ENCODE results near the gene KRTAP23-1. TPM values are rescaled to one million over a fixed set of nuclear protein-coding genes. Genes with fewer than 3 reads are reported as not detected.

KRTAP23-1 gene
- total and polyA plus RNA-seq, 2 donors from 2014 or later = not detected

DNA sequence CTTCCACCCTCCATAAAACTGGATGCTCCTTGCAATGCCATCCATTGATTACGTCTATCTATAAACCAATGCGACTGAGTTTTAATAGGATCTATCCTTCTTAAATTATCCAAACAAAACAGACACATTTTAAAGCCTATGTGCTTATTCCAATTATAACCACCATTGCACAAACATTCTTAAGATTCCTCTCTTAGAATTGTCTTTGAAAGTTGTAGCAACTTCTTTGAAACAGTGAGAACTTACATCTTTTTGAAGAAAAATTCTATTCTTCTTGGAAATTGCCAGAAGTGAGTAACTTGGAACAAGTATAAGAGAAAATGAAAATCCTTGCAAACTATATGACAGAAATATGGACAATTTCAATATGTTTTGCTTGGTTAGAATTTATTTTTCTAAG is 28.2 kb downstream of the KRTAP23-1 start, which contains the start of gene KRTAP26-1:
KRTAP26-1 (minus strand) TSS at position 101 of the 400 bp plus-strand sequence. CDS start 280 bp downstream, outside the sequence.
- TF ChIP-seq, protein P1, sequence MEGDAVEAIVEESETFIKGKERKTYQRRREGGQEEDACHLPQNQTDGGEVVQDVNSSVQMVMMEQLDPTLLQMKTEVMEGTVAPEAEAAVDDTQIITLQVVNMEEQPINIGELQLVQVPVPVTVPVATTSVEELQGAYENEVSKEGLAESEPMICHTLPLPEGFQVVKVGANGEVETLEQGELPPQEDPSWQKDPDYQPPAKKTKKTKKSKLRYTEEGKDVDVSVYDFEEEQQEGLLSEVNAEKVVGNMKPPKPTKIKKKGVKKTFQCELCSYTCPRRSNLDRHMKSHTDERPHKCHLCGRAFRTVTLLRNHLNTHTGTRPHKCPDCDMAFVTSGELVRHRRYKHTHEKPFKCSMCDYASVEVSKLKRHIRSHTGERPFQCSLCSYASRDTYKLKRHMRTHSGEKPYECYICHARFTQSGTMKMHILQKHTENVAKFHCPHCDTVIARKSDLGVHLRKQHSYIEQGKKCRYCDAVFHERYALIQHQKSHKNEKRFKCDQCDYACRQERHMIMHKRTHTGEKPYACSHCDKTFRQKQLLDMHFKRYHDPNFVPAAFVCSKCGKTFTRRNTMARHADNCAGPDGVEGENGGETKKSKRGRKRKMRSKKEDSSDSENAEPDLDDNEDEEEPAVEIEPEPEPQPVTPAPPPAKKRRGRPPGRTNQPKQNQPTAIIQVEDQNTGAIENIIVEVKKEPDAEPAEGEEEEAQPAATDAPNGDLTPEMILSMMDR (IDR thresholded peaks at IDR 0.05; ENCODE audit: borderline replicate concordance, extremely low read depth, insufficient read depth) = no peak

DNA sequence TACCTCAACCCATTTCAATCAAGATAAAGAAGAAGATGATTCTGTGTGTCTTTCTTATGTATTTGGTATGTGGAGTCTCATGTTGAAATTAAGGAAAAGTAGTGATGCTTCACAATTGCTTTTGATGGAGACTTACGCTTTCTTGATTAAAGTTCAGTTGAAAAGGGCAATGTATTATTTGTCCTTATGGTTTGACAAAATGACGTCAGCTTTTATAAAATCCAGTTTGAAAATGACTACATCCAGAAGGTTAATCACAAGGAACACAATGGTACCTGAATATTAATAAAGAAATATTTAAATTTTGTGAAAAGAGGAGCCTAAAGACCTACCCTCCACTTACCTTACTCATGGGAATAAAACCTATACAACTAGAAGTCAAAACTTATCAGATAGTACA is 32.7 kb downstream of the KRTAP23-1 start:
- H3K4me3 ChIP-seq (ENCODE audit: low read length in 3 of 3) = no peak overlapping the region
- no peaks in the 10 kb centered on the region for H3K27me3 ChIP-seq (ENCODE audit: control insufficient read depth, insufficient read depth, low read length)
- no peak overlapping the region for H3K9ac ChIP-seq (ENCODE audit: low read length in 3 of 3)
- H3K4me1 ChIP-seq (ENCODE audit: control insufficient read depth in 2 of 3, insufficient read depth in 2 of 3, low read depth in 1 of 3, low read length in 3 of 3) = no peaks in the 10 kb centered on the region
- FAIRE-seq = no peak
- TF ChIP-seq, protein P1 (IDR thresholded peaks at IDR 0.05; ENCODE audit: borderline replicate concordance, extremely low read depth, insufficient read depth) = no peak
- no peaks in the 10 kb centered on the region for H3K9me3 ChIP-seq (ENCODE audit: control insufficient read depth in 2 of 3, insufficient read depth in 1 of 3, low read length in 3 of 3)
- intact Hi-C loops (cut with DNase I) = no loop called here
- no peaks in the 10 kb centered on the region for H3K36me3 ChIP-seq (ENCODE audit: control insufficient read depth in 2 of 3, insufficient read depth in 3 of 3, low read length in 3 of 3)
- no peak overlapping the region for H3K27ac ChIP-seq (ENCODE audit: low read depth in 2 of 2, low read length in 2 of 2)
- DNase-seq = no peak

More for the DNA sequence above, 28.2 kb downstream of the KRTAP23-1 start, which contains the start of gene KRTAP26-1:
- FAIRE-seq (no peak), DNase-seq (no peak)
- intact Hi-C loops (cut with DNase I) = no loop called here
- Histone ChIP-seq H3K36me3 (ENCODE audit: control insufficient read depth in 2 of 3, insufficient read depth in 3 of 3, low read length in 3 of 3) (no peaks in the 10 kb centered on the region), H3K27ac (ENCODE audit: low read depth in 2 of 2, low read length in 2 of 2) (no peak within 1 kb of the TSS), H3K27me3 (ENCODE audit: control insufficient read depth, insufficient read depth, low read length) (no peaks in the 10 kb centered on the region), H3K9ac (ENCODE audit: low read length in 3 of 3) (no peak within 1 kb of the TSS), H3K4me3 (ENCODE audit: low read length in 3 of 3) (no peak within 1 kb of the TSS), H3K4me1 (ENCODE audit: control insufficient read depth in 2 of 3, insufficient read depth in 2 of 3, low read depth in 1 of 3, low read length in 3 of 3) (no peaks in the 10 kb centered on the region), H3K9me3 (ENCODE audit: control insufficient read depth in 2 of 3, insufficient read depth in 1 of 3, low read length in 3 of 3) (no peaks in the 10 kb centered on the region)

DNA sequence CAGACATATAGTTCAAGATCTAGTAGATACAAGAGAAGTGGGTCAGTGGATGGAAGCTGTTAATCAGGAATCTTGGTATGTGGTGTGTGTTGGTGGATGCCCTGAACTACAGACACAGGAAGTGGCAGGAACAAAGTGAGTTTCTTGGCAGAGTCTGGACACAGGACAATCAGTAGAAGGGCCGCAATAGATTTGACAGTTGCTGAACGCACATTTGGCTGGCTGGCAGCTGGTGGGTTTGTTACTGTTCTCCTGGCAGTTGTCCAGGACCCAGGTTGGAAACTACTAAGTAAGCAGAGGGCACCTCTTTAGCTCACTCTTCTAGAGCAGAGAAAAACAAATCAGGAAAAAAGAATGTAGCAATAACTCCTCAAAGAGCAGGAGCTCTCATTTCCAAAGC is 41.5 kb downstream of the KRTAP23-1 start:
- DNase-seq = no peak
- Histone ChIP-seq H3K9me3 (ENCODE audit: control insufficient read depth in 2 of 3, insufficient read depth in 1 of 3, low read length in 3 of 3) (no peaks in the 10 kb centered on the region), H3K4me1 (ENCODE audit: control insufficient read depth in 2 of 3, insufficient read depth in 2 of 3, low read depth in 1 of 3, low read length in 3 of 3) (no peaks in the 10 kb centered on the region), H3K27ac (ENCODE audit: low read depth in 2 of 2, low read length in 2 of 2) (no peak overlapping the region), H3K9ac (ENCODE audit: low read length in 3 of 3) (no peak overlapping the region), H3K4me3 (ENCODE audit: low read length in 3 of 3) (no peak overlapping the region), H3K36me3 (ENCODE audit: control insufficient read depth in 2 of 3, insufficient read depth in 3 of 3, low read length in 3 of 3) (no peaks in the 10 kb centered on the region), H3K27me3 (ENCODE audit: control insufficient read depth, insufficient read depth, low read length) (no peaks in the 10 kb centered on the region)
- no peak for FAIRE-seq
- TF ChIP-seq, protein P1 (IDR thresholded peaks at IDR 0.05; ENCODE audit: borderline replicate concordance, extremely low read depth, insufficient read depth) = no peak
- intact Hi-C loops (cut with DNase I) = no loop called here

DNA sequence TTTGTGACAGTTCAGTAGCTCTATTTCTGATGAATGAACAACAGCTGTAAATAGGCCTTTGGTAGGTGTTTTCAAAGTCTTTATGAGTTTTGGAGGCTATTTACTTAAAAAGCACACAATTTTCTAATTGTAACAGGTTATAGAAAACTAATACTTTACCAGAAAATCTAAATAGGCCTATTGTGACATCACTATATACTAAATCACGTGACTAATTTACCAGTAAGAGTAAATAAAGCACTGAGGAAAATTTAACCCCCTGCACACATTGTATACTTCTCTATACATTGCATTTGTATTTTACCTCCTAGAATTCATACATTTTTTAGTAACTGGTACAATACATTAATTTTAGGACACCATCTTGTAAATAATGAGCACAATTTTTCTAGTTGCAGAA is 43.3 kb downstream of the KRTAP23-1 start:
- H3K9ac ChIP-seq (ENCODE audit: low read length in 3 of 3) = no peak overlapping the region
- H3K27ac ChIP-seq (ENCODE audit: low read depth in 2 of 2, low read length in 2 of 2) = no peak overlapping the region
- no peaks in the 10 kb centered on the region for H3K27me3 ChIP-seq (ENCODE audit: control insufficient read depth, insufficient read depth, low read length)
- no peaks in the 10 kb centered on the region for H3K9me3 ChIP-seq (ENCODE audit: control insufficient read depth in 2 of 3, insufficient read depth in 1 of 3, low read length in 3 of 3)
- TF ChIP-seq, protein P1 (IDR thresholded peaks at IDR 0.05; ENCODE audit: borderline replicate concordance, extremely low read depth, insufficient read depth) = no peak
- H3K4me3 ChIP-seq (ENCODE audit: low read length in 3 of 3) = no peak overlapping the region
- H3K36me3 ChIP-seq (ENCODE audit: control insufficient read depth in 2 of 3, insufficient read depth in 3 of 3, low read length in 3 of 3) = no peaks in the 10 kb centered on the region
- DNase-seq = no peak
- FAIRE-seq = no peak
- no peaks in the 10 kb centered on the region for H3K4me1 ChIP-seq (ENCODE audit: control insufficient read depth in 2 of 3, insufficient read depth in 2 of 3, low read depth in 1 of 3, low read length in 3 of 3)
- intact Hi-C loops (cut with DNase I) = no loop called here

Measured in kidney (tissue), 14 donors.